ENCODE measurements around the gene RPS4Y1.

DNA sequence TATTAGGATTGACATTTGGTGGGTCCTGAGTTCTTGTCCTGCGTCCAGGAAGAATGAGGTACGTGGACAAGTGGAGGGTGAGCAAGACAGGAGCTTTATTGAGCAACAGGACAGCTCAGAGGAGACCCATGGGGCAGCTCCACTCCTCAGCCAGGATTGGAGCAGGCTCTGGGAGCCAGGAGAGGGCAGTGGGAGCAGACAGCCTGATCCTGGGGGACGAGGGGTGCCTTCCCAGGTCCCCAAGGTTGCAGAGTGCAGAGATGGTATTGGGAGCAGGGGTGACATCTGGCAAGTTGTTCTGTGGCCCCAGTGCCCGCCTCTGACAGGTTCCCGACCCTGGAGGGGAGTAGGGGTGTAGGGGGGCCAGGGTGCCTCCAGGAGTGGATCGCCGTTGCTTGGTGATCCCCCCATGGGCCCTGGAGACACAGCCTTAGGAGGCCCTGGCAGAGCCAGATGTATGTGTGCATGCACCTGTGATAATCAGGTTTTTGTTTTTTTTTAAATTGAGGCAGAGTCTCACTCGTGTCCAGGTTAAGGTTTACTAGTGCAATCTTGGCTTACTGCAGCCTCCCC, 26.7 kb downstream of the RPS4Y1 start:
- TF ChIP-seq, protein P1, sequence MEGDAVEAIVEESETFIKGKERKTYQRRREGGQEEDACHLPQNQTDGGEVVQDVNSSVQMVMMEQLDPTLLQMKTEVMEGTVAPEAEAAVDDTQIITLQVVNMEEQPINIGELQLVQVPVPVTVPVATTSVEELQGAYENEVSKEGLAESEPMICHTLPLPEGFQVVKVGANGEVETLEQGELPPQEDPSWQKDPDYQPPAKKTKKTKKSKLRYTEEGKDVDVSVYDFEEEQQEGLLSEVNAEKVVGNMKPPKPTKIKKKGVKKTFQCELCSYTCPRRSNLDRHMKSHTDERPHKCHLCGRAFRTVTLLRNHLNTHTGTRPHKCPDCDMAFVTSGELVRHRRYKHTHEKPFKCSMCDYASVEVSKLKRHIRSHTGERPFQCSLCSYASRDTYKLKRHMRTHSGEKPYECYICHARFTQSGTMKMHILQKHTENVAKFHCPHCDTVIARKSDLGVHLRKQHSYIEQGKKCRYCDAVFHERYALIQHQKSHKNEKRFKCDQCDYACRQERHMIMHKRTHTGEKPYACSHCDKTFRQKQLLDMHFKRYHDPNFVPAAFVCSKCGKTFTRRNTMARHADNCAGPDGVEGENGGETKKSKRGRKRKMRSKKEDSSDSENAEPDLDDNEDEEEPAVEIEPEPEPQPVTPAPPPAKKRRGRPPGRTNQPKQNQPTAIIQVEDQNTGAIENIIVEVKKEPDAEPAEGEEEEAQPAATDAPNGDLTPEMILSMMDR (IDR thresholded peaks at IDR 0.05): no peak
- TF ChIP-seq POLR2A (IDR thresholded peaks at IDR 0.05): no peak

Data from testis (tissue), 2 donors.